ENCODE results near the gene CCDC148. TPM values are rescaled to one million over a fixed set of nuclear protein-coding genes. Genes with fewer than 3 reads are reported as not detected.
"Not testable (repeated sequence)": the region's sequence is repeated elsewhere in the genome, so short reads cannot be mapped to it uniquely, and the experiment has no call there.

The CCDC148 gene
- polyA plus RNA-seq, 3 donors, result 0.09 to 0.12 TPM; not detected in 1

DNA sequence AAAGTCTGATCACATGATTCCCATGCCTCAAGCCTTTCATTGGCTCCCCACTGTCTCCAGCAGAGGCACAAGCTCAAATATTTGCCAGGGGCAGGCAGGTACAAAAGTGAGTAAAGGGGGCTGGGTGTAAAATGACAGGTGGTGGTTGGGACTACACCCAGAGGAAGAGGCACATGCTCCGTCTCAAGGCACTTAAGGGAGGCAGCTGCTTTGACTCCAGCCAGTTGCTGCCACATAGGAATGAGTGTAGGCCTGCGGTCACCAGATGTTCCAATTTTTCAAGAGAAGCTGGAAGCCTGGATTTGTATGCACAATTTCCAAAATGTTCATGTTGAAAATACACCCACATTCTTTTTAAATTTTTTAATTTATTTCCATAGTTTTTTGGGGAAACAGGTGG is 190.4 kb downstream of the CCDC148 start:
- WGBS, 3 donors, result 79 to 94% (median 93%) methylated on average over 2 of the region's 2 CpGs
- H3K27ac ChIP-seq (ENCODE audit: low read depth, low read length), result no peak overlapping the region

DNA sequence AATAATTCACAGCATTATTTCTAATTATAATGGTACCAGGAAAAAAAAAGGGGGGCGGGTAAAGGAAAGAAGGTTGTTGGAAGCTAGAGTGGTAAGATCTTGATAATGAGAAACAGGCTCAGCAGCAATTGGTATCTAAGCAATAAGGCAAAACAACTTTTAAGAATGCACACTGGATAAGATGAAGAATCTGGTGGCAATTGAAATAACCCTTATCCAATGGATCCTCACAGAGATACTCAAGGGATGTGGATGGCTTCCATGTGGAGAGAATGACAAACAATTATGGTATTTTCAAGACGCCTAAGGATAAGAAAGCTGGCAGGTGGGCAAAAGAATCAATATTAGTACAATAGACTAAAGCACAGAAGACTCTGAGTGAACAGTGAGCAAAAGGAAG is 201.3 kb downstream of the CCDC148 start:
- WGBS, 3 donors, result 75 to 91% (median 78%) methylated on average over 2 of the region's 2 CpGs

DNA sequence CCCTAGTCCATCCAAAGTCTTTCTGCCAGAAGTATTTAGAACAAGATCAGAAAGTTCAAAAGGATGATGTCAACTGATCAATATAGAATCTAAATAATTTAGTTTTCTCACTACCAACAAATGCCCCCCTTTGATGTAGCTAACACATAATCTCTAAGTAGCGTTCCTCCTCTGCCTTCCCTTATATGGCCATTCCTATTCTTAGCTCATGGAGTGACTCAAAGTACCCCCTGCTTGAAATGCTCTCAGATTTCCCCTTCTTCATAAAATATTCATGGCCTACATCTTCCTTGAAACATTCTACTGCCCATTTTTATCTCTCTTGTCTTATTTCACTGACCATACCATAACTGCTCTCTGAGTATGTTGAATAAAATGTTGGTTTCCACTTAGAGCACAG is 203.4 kb downstream of the CCDC148 start:
- 89 to 93% (median 93%) methylated on average over 1 of the region's 1 CpG for WGBS, 3 donors
- H3K27ac ChIP-seq (ENCODE audit: low read depth, low read length), result no peak overlapping the region

More for the DNA sequence above, 201.3 kb downstream of the CCDC148 start:
- H3K27ac ChIP-seq (ENCODE audit: low read depth, low read length), result no peak overlapping the region

DNA sequence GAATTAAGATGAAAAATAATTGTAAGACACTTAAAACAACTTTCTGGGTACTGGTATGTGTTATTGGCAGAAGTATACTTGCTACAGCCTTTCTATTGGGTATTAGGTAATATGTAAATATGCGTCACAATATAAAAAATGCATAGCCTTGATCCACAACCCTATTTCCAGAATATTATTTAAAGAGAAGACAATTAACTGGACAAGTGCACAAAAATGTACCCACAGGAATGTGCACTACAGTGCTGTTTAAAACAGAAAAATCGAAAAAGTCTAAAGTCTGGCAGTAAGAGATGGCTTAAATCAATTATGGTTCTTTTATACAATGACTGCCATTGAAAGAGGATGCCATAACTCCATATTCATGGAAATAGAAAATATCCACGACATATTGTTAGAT is 205.2 kb downstream of the CCDC148 start:
- 79 to 91% (median 79%) methylated on average over 3 of the region's 3 CpGs for WGBS, 3 donors
- H3K27ac ChIP-seq (ENCODE audit: low read depth, low read length), result no peak overlapping the region

DNA sequence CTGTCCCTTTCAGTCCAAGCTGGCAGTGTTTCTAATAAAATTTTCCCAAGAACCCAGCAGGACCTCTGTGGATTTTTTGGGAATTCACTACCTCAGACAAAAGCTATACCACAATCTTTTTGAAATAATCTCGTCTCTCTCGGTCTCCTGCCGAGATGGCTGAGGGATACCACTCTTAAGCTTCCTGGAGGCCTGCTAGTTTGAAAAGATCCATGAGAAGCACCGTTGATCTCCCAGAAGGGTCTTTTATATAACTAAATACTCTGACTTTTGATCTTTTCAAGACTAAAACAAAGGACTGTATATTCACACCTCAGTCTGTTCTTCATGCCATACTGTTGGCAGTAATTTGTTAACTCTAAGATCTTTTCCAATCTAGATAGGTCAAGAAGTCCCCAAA is 213.2 kb downstream of the CCDC148 start:
- WGBS, 3 donors, result 72 to 92% (median 88%) methylated on average over 4 of the region's 4 CpGs
- no peak overlapping the region for H3K27ac ChIP-seq (ENCODE audit: low read depth, low read length)

DNA sequence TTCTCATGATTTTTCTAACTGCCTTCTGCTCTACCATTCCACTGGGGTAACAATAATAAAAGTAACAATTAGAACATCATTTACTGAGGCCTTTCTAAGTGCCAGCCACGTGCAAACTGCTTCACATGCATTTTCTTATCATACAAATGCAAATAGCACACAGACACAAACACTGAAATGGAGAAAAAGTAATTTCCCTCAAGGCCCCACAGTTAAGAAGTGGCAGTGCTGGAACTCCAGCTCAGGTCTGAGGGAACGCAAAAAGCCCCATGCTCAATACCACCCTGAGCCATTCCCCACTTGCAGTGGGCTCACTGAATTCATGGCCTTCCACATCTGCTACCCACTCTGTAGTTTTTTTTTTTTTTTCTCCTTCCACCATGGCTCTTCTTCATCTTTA is 214.3 kb downstream of the CCDC148 start:
- no peak overlapping the region for H3K27ac ChIP-seq (ENCODE audit: low read depth, low read length)
- WGBS, 3 donors, result 66 to 84% (median 81%) methylated on average over 2 of the region's 2 CpGs

DNA sequence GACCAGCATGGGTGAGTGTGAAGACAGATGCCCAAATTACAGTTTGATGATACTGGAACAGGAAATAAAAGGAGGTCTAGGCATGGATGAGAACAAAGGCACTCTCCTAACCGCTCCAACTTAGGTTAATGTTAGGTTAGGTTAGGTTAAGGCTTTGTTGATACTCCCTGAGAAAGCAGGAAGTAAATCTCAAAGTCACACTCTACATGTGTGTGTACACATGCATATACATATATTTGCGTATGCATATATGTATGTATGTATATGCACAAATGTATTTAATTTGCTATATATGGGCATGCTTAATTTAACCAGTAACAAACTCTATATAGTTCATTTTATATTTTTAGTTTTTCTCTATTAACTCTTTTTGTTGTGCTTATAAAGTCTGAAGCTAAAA is 215.6 kb downstream of the CCDC148 start:
- 46 to 48% (median 47%) methylated on average over 2 of the region's 2 CpGs for WGBS, 3 donors
- no peak overlapping the region for H3K27ac ChIP-seq (ENCODE audit: low read depth, low read length)

DNA sequence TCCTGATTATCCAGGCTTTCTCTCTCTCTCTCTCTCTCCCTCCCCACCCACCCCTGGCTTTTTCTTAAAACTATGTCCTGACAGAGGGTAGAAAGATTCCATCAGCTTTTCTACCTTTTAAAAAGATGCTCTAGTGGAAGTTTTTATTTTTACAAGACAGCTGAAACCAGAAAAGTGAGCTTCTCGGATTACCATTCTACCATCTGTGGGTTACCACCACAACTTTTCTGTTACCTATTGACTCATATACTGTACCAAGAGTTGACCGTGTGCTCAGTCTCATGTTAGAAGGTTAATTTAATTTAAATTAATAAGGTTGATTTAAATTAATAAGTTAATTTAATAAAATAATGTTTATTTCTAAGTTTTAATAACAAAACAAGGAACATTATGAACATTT is 217.3 kb downstream of the CCDC148 start:
- 92 to 93% (median 92%) methylated on average over 2 of the region's 2 CpGs for WGBS, 3 donors

DNA sequence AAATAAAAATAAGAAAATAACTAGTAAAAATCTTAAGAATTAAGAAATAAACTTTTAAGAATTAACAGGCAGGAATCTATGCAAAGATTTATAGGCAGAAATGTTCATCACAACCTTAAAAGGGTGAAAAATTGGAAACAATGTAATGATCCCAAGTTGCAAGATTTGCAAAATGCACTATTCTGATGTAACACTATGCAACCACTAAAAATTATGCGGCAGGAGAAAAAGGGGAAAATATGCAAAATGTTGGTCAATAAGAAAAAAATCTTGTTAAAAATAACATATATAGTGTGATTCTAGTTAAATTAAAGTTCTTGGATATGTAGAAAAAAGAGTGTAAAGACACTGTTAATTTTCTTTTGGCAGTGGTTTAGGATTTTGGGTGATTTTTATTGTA is 222.1 kb downstream of the CCDC148 start:
- no peak overlapping the region for H3K27ac ChIP-seq (ENCODE audit: low read depth, low read length)
- WGBS, 3 donors, result 65 to 91% (median 91%) methylated on average over 1 of the region's 1 CpG

More for the DNA sequence above, 217.3 kb downstream of the CCDC148 start:
- no peak overlapping the region for H3K27ac ChIP-seq (ENCODE audit: low read depth, low read length)

DNA sequence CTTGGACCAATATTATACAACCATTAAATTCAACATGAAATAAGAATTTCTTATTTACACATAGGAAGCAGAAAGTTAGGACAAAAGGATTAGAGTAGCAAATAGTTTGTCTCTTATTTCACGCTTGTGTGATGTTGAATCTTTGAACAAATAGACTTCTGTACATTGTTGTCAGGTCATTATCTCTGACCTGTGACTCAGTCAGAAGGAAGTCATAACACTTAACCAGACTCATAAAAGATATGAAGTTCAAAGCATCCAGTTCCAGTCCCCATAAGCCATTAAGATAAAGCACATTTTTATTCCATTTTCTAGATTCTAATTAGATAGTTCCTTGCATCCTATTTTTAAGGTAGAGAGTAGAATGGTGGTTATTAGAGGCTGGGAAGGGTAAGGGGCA is 224.1 kb downstream of the CCDC148 start:
- WGBS, 3 donors, result 54 to 78% (median 60%) methylated on average over 1 of the region's 1 CpG
- no peak overlapping the region for H3K27ac ChIP-seq (ENCODE audit: low read depth, low read length)

DNA sequence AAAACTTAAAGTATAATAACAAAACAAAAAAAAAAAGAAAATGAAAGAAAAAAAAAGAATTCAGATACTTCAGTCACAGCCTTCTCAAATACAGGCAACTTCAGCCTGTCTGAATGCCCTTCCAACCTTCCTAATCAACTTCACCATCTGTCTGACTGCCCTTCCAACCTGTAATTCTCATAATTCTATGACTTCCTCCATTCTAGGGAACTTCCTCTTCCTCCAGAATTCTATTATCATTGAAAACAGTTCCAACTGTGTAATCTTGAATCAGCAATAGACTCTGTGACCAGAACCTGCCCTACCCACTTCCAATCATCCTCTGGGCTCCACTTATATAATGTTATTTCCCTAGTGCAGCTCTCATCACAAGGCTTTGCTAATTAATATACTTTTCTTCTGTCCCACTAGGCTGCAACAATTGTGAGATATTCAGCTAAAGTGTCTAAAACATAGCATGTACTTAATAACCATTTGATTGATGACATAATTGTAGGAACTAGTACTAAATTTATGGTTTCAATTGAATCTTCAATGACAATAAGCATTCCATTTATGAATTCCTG is 227.5 kb downstream of the CCDC148 start:
- no peak overlapping the region for H3K27ac ChIP-seq (ENCODE audit: low read depth, low read length)

DNA sequence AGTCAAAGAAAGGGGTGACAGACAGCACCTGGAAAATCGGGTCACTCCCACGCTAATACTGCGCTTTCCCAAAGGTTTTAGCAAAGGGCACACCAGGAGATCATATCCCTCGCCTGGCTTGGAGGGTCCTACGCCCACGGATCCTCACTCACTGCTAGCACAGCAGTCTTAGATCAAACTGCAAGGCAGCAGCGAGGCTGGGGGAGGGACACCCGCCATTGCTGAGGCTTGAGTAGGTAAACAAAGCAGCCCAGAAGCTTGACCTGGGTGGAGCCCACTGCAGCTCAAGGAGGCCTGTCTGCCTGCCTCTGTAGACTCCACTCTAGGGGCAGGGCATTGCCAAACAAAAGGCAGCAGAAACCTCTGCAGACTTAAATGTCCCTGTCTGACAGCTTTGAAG is 233.5 kb downstream of the CCDC148 start:
- not testable (repeated sequence) for H3K27ac ChIP-seq (ENCODE audit: low read depth, low read length)
- 80 to 86% (median 85%) methylated on average over 8 of the region's 8 CpGs for WGBS, 3 donors

DNA sequence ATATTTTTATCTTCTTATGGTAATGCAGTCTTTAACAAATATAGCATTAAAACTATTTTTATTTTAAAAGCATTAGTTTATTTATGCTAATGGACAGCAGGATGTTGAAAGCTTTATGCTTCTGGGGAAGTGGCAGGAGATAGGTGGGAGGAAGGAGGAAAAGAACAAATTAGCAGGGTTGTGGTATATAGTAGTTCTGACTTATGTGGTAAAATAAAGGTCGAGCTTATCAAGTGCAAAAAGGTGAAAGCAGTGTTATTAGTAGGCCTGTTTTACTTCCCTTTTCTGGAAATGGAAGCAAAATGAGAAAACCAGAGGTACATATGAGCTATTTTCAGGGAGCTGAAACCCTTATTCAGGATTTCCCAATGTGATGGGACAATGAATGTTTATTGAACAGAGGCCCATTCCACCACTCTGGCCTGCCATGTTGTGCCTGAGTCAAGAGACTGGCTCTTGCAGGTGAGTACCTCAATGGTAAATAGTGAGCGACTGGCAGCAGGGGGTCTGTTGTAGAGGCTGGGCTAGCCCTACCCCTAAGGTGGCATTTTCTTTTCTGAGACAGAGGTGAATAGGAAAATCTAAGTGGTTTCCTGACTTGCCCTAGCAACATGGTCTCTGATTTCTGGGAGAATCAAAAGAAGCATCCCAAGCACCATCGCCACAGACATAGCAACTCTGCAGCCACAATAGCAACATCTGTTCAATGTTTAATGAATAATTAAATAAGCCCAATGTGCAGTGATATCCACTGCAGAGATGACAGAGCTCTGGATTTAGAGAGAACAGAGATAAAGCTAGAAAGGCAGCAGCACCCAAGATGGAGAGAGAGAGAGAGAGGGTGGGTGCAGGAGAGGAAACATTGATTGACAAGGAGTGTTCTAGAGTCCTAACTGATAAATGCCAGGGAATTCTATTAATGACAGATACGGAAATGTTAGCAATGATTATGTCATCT is 235.2 kb downstream of the CCDC148 start:
- no peak overlapping the region for H3K27ac ChIP-seq (ENCODE audit: low read depth, low read length)
- 76 to 83% (median 81%) methylated on average over 4 of the region's 4 CpGs for WGBS, 3 donors

DNA sequence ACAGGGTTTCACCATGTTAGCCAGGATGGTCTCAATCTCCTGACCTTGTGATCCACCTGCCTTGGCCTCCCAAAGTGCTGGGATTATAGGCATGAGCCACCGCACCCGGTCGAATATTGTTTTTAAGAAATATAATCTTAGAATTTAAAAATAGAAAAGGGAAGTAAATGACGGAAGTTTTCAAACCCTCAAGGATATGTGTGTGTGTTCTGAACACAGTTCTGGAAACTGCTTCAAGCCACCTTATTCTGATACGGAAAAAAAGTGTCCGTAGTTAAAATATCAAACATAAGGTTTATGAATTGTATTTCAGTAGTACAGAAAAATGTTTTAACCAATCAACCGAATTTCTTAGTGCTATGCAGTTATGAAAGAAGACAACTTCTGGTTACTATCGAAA is 239.0 kb downstream of the CCDC148 start:
- no peak overlapping the region for H3K27ac ChIP-seq (ENCODE audit: low read depth, low read length)
- 44 to 71% (median 53%) methylated on average over 8 of the region's 8 CpGs for WGBS, 3 donors

DNA sequence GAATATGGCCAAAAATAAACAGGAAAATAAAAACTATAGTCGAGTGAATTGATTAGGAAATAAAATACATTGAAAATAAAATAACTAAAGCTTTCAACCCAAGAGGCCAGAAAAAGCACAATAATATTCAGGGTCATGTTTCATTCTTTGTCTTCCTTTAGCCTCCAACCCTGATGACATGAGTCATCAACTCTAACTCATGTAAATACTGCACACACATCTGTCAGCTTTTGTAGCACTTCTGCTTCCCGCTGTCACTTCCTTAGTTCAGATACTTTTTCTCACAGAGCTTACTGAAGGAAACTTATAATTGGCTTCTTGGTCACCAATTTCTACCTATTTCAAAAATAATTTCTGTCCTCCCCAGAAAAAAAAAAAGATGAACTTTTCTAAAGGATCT is 242.1 kb downstream of the CCDC148 start:
- 34 to 63% (median 40%) methylated on average over 2 of the region's 2 CpGs for WGBS, 3 donors
- no peak overlapping the region for H3K27ac ChIP-seq (ENCODE audit: low read depth, low read length)

DNA sequence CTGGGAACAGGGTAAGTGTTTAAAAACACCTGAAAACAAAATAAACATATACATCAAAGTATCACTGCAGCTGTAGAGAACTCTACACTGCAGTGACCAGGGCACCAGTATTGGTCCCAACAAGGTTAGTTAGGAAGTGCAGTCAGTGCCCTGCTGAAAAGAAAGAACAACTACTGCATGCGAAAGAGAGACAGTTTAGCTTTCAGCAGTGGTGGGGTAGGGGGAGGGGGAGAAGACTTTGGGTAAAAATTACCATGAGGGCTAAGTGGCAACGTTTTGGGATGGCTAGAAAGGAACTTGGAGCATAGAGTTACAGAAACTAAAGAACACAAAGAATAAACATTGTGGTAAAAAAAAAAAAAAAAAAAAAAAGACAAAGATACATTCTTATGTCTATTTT is 242.8 kb downstream of the CCDC148 start:
- 46 to 57% (median 51%) methylated on average over 2 of the region's 2 CpGs for WGBS, 3 donors
- no peak overlapping the region for H3K27ac ChIP-seq (ENCODE audit: low read depth, low read length)

DNA sequence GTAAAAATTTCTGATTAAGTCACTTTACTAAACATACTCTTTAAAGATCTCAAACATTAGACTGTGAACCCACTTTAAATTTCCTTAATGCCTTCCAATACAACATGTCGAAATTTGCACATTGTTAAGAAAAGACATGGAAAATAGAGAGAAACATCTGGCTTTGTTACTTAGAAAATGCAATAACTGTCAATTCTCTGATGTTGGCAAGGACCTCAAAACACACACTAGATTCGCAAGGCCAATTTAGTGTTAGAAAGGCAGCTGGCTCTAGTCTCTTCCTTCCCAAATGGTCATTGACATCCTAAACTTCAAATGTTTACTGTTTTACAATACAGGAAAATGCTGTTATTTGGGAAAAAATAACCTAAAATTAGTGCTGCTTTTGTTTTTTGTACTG is 244.3 kb downstream of the CCDC148 start:
- 68 to 80% (median 78%) methylated on average over 2 of the region's 2 CpGs for WGBS, 3 donors
- H3K27ac ChIP-seq (ENCODE audit: low read depth, low read length), result no peak overlapping the region

DNA sequence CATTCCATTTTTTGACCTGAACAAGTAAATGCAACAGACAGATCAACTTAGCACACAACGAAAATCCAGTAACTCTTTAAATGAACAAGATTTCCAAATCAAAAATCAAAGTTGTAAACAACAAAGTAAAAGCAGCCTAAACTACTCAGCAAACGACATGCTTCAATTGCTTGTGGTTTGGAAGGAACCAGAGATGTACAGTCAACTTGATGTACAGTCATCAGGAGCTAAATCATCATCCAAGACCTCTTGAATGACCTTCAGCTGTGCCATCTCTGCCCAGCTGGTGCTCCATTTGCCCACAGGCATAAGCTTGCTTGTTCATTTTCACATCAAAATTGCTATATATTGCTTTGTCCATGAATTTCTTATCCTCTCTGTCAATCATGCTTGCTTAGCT is 245.1 kb downstream of the CCDC148 start:
- no peak overlapping the region for H3K27ac ChIP-seq (ENCODE audit: low read depth, low read length)
- 74 to 86% (median 79%) methylated on average over 2 of the region's 2 CpGs for WGBS, 3 donors

DNA sequence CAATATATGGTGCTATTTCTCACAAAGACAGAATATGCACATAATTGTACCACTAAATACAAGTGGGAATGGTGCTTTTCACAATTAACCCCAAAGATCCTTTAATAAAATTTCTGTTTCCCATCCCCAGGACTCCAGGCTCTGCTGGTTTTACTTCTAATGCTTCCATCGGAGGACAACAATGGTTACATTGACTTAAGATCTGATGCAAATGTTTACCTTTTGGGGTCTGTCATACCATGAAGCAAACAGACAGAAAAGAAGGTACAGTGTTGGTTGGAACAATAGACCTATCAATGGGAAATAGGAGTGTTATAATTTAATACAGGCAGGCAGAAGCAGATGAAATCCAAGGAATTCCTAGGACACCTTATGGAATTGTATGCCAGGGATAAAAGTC is 249.2 kb downstream of the CCDC148 start:
- WGBS, 3 donors, result 94 to 98% (median 97%) methylated on average over 1 of the region's 1 CpG
- H3K27ac ChIP-seq (ENCODE audit: low read depth, low read length), result no peak overlapping the region

DNA sequence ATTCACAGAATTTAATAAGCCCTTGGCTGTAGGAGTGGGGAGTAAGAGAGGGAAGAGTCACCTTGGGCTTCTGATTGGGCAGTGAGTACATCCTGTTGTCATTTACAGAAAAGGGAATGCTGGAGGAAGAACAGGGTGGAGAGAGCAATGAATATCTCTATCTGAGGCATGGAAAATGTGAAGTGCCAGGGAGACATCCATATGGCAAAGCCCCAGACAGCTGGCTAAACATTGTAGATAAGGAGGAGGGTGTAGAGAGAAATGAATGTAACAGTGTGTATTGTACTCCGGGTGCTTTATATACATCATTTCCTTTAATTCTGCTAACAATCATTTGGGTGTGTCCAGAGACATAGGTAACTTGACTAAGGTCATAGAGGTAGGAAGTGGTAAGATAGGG is 251.3 kb downstream of the CCDC148 start:
- H3K27ac ChIP-seq (ENCODE audit: low read depth, low read length), result no peak overlapping the region
- WGBS, 3 donors, result 17 to 74% (median 69%) methylated on average over 1 of the region's 1 CpG
